ENCODE results near the gene GGTLC1.

GGTLC1 gene

GRCh38 chr20:24007758-24008157, 19.2 kb upstream of the GGTLC1 start:
- DNase-seq (ENCODE audit: low read depth, low spot score): no peak
- TF ChIP-seq CTCF (IDR thresholded peaks at IDR 0.05; ENCODE audit: insufficient read depth, low read length, missing control alignments): no peak
- no peak overlapping the region for H3K4me3 ChIP-seq (ENCODE audit: low read depth, low read length)
- POLR2A ChIA-PET: no interaction called here
- CTCF ChIA-PET: interaction anchor here (1.3 to 1.4 kb wide), 2 partner anchors 11 to 212 kb away, joined by 3 read pairs; no protein-coding TSS in a partner anchor

- CTCF ChIA-PET: interaction anchor here (1.3 to 1.4 kb wide), 2 partner anchors 10 to 212 kb away, joined by 3 read pairs; no protein-coding TSS in a partner anchor
- no peak for DNase-seq (ENCODE audit: low read depth, low spot score)
- TF ChIP-seq CTCF (IDR thresholded peaks at IDR 0.05; ENCODE audit: insufficient read depth, low read length, missing control alignments): no peak
- no peak overlapping the region for H3K4me3 ChIP-seq (ENCODE audit: low read depth, low read length)
- POLR2A ChIA-PET: no interaction called here
Observed at GRCh38 chr20:24007073-24007595, 18.6 kb upstream of the GGTLC1 start.

DNA sequence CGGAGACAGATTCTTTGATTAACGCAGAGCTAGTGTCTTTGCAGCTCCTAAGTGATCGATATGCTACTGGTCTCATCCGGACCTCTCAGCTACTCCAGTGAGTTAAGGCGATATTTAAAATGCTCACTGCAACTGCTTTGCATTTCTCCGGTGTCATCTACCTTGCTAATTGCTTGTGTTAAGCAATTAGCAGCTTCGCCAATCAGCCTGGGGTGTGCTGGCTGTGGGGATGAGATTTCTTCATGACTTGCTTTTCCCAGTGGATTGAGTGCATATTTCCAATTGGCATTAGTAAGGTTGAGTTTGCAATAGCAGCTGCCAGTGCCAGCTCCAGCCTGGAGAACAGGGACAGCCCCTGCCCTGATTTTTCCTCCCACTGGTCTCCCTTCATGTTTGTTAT, 18.0 kb upstream of the GGTLC1 start:
- ChIA-PET POLR2A (no interaction called here), CTCF (interaction anchor here (1.3 to 1.4 kb wide), 2 partner anchors 10 to 211 kb away, joined by 3 read pairs; no protein-coding TSS in a partner anchor)
- no peak for DNase-seq (ENCODE audit: low read depth, low spot score)
- no peak overlapping the region for H3K4me3 ChIP-seq (ENCODE audit: low read depth, low read length)
- TF ChIP-seq CTCF (IDR thresholded peaks at IDR 0.05; ENCODE audit: insufficient read depth, low read length, missing control alignments): no peak

DNA sequence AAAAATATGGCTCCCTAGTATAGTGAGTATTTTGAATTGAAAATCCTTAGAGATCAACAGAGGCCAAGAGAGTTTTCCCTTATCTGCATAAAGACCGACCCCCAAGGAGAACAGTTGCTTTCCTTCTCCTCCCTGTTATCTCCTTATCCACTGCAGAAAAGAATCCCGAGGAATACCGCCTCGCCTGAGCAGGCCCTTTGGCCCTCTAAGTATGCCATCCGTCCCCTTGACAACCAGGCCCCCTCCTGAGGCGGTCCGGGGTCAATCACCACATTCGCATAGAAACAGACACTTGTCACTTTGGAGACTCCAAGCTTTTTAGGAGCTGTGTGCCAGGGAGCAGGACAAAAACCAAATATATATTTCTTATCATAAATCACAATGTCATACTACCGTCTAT, 15.9 kb upstream of the GGTLC1 start:
- no peak for TF ChIP-seq CTCF (IDR thresholded peaks at IDR 0.05; ENCODE audit: insufficient read depth, low read length, missing control alignments)
- POLR2A ChIA-PET: no interaction called here

GRCh38 chr20:24002896-24003295, 14.3 kb upstream of the GGTLC1 start:
- no peak overlapping the region for H3K4me3 ChIP-seq (ENCODE audit: low read depth, low read length)
- DNase-seq (ENCODE audit: low read depth, low spot score): no peak
- CTCF ChIA-PET: no interaction called here
- POLR2A ChIA-PET: no interaction called here
- TF ChIP-seq CTCF (IDR thresholded peaks at IDR 0.05; ENCODE audit: insufficient read depth, low read length, missing control alignments): no peak

More for the DNA sequence above, 15.9 kb upstream of the GGTLC1 start:
- H3K4me3 ChIP-seq (ENCODE audit: low read depth, low read length): no peak overlapping the region
- CTCF ChIA-PET: no interaction called here
- DNase-seq (ENCODE audit: low read depth, low spot score): no peak

- DNase-seq (ENCODE audit: low read depth, low spot score): no peak
- CTCF ChIA-PET: interaction anchor here (2.3 kb wide), 1 partner anchor 64 kb away, joined by 9 read pairs; no protein-coding TSS in a partner anchor
- no peak overlapping the region for H3K4me3 ChIP-seq (ENCODE audit: low read depth, low read length)
- no peak for TF ChIP-seq CTCF (IDR thresholded peaks at IDR 0.05; ENCODE audit: insufficient read depth, low read length, missing control alignments)
- POLR2A ChIA-PET: no interaction called here
Observed at GRCh38 chr20:24001712-24002405, 13.3 kb upstream of the GGTLC1 start.
